Frontal cortex (tissue), 4 donors: ENCODE data around the gene RGS14. TPM values are rescaled to one million over a fixed set of nuclear protein-coding genes. Genes with fewer than 3 reads are reported as not detected.
A peak's percentile ranks its signal among the peaks of the same experiment; 100 is the strongest.

Experiments
- DNase-seq, 2 donors: peaks; one replicate each; pipeline ENCODE4 v3.0.0; 2012; ENCODE audit warnings: low spot score in 2 of 2
- FAIRE-seq: peaks from 2 replicates; lab custom pipeline; 2012; peaks lifted over from hg19 to GRCh38; lab: Jason Lieb, UNC
- total RNA-seq: library from RNA; depleted of rRNA; stranded (reverse); fragments of >200 nt; gene quantifications from one replicate; pipeline ENCODE4 v1.2.3, GENCODE V29; 2014
- donor health status: control.
- donor health status: control.
- donor health status: control.

The RGS14 gene, protein sequence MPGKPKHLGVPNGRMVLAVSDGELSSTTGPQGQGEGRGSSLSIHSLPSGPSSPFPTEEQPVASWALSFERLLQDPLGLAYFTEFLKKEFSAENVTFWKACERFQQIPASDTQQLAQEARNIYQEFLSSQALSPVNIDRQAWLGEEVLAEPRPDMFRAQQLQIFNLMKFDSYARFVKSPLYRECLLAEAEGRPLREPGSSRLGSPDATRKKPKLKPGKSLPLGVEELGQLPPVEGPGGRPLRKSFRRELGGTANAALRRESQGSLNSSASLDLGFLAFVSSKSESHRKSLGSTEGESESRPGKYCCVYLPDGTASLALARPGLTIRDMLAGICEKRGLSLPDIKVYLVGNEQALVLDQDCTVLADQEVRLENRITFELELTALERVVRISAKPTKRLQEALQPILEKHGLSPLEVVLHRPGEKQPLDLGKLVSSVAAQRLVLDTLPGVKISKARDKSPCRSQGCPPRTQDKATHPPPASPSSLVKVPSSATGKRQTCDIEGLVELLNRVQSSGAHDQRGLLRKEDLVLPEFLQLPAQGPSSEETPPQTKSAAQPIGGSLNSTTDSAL
- total RNA-seq = 7.7 TPM

DNA sequence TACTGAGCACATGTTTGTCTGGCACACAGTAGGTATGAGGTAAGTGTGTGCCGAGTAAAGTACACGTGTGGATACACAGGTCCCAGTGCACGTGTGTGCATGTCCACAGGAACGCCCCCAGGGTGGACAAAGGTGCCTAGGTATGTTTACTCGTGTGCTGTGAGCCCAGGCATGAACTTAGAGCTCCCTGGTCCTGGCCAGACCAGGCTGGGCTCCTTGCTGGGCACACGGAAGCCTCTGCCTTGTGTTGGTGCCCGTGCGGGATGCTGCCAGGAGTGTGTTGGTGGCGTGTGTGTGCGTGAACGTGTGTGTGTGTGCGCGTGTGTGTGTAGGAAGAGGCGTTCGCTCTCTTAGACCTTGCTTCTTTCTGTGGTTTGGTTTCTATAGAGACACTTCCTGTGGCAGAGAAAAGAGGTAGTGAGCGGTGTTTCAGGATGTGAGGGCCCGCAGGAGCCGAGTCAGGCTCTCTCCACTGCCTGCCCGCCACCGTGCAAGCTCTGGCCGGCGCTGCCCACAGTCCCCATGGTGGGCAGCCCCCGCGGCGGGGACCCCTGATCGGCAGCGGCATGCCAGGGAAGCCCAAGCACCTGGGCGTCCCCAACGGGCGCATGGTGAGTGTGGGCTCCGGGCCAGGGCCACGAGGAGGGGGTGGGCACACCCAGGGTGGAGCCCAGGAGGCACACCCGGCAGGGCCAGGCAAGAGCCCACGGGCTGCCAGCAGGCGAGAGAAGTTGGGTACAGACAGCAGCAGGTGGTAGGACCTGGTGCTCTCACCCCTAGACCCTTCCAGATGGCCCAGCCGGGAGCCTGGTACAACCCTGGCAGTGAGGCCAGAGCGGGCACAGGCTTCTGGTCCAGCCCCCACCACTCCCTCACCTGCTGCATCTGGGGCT lies at the start of gene RGS14:
RGS14 (plus strand) TSS at position 466 of the 893 bp plus-strand sequence; CDS start at position 567, 101 bp downstream.
- FAIRE-seq (no peak), DNase-seq (peak in 1 of 2 donors; percentile 58)

DNA sequence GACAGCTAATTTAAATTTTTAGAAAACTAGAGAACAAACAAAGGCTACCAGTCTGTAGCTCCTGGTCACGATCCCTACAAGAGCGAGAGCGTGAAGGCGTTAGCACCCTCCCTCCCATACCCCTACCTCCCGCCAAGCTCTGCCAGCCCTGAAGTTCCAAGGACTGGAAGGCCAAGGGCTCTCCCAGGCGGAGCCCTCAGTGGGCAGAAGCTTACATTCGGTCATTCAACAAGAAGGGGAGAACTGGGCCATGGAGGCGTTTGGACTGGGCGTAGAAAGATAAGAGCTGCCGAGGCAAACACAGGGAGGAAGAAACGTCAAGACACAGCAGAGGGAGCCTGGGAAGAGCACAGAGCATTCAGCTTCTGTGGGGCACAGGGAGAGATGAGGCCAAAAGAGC lies 49.0 kb upstream of the RGS14 start:
- DNase-seq = no peak
- no peak for FAIRE-seq

- DNase-seq = no peak
- FAIRE-seq = no peak
Measured at GRCh38 chr5:177309351-177310191, 48.2 kb upstream of the RGS14 start.

DNA sequence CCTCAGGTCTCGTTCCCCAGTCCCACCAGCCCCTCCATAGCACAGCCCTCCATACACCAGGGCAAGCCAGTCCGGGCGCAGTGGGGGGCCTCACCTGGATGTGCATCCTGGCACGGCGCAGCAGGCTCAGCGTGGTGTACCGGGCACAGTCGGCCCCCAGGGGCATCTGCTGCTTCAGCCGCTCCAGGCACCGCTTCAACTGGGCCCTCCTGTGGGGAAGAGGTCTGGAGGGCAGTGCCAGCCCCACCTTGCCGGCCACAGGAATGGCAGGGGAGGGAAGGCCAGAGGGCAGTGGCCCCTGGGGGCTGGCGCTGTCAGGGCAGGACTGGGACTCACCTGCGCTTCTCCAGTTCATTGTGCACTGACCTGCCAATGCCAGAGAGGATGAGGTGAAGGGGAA lies 47.4 kb upstream of the RGS14 start:
- FAIRE-seq (no peak), DNase-seq (no peak)

DNA sequence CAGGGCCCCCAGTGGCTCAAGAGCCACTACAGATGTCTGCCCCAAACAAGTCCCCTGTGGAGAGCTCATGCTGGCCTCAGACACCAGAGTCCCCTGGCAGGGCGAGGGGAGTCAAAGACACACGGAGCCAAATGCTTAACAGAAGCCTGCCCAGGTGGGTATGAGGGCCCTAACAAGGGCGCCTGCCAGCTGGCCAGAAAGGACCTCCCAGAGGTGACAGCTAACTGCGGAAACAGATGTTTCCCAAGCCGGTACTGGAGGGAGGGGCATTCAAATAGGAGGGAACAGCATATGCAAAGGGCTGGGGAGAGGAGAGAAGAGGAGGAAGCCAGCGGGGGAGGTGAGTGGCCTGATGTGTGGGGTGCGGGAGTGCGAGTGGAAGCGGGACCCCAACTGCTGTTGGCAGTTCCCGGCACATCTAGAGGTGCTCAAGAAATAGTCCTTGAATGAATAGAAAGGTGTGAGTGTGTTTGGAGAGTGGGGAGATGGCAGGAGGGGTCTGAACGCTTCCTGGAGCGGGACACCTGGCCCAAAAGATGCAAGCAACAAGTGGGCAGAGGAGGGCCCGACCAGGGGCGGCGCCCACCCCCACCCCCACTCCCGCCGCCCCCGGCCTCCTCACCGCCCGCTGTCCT lies 46.9 kb upstream of the RGS14 start:
- no peak for FAIRE-seq

DNA sequence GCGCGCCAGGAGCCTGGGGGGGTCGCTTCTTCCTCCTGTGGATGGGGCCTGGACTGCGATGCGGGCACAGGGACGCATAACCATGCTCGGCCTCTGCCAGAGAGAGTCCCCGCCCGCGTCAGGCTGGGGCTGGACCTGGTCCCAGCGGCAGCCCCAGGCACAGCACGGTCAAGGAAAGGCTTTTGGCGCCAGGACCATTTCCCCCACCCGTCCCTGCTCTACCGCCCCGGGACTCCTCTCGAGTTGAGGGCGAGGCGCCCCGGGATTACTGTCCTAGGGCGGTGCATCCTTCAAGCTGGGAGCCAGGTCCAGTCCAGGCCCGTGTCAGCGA lies 46.4 kb upstream of the RGS14 start:
- DNase-seq = no peak
- no peak for FAIRE-seq

More for the DNA sequence above, 46.9 kb upstream of the RGS14 start:
- DNase-seq = no peak

DNA sequence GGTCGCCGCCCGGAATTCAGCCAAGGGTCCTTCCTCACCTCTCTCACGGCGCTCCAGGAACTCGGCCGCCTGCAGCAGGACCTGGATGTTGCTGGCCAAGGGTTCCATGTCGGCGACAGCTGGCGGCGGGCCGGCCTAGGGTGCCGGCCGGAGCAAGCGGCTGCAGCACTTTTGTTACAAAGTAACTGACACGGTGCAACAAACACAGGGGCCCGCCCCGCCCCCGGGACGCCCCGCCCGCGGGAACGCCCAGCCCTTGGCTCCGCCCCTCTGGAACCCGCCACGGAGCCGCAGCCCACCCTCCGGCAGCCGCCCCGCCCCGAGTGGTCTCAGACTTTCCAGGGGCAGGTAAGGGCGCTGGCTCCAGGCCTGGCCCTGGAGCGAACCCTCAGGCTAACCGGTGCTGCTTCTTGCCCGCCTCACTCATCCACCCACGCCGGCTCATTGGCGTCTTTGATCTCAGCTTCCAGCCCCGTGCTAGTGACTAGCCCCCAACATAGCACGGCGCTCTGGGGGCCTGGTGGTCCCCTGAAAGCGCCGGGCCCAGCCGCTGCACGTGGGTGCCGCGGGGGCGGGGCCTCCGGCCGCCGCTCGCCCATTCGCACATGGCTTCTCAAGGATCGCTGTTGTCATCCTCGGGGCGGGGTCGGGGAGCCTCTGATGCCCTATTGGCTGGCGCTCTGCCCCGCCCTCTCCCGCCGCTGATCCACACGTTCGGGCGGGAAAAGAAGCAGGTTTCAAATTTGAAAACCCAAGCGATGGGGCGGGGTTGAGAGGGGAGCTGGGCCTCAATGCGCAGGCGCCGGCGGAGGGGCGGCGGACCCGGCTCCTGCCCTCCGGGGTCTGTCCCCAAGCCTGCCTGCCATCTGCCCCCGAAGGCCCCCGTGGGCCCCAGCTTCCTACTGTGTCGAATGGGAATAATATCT lies 45.7 kb upstream of the RGS14 start, which contains the start of gene MXD3:
MXD3 (minus strand) TSS at position 176 of the 926 bp plus-strand sequence; CDS start at position 108, 68 bp downstream.
- FAIRE-seq (no peak), DNase-seq (peak; percentile 95 to 99)

- DNase-seq = no peak
- FAIRE-seq = no peak
Measured at GRCh38 chr5:177312649-177313181, 45.0 kb upstream of the RGS14 start.

DNA sequence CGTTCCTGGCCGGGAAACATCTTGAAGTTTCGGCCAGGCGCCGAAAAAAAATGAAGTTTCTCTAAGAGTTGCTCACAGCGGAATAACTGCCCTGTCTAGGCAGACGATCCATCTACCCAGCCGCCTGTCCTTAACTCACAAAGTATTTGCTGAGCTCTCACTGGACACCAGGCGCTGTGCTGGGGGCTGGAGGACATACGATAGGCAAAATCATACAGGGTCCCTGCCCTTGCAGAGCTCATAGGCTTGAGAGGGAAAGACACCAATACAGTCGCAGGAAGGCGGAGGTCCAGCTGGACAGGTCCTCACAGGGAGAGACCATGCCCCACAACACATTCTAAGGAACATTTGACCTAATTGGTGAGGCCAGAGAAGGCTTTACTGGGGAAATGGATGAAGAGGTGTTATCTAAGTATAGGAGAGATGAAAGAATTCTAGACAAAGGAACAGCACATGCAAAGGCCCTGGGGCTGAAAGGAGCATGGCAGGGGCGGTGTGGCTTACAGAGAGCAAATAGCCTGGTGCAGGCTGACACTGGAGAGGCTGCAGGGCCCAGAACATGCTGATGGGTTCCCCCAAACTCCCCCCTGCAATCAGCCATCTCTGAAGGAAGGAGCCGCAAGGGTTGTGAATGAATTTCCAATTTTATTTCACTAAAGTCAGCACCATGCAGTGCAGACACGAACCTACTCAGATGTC lies 44.0 kb upstream of the RGS14 start:
- FAIRE-seq (no peak), DNase-seq (no peak)

DNA sequence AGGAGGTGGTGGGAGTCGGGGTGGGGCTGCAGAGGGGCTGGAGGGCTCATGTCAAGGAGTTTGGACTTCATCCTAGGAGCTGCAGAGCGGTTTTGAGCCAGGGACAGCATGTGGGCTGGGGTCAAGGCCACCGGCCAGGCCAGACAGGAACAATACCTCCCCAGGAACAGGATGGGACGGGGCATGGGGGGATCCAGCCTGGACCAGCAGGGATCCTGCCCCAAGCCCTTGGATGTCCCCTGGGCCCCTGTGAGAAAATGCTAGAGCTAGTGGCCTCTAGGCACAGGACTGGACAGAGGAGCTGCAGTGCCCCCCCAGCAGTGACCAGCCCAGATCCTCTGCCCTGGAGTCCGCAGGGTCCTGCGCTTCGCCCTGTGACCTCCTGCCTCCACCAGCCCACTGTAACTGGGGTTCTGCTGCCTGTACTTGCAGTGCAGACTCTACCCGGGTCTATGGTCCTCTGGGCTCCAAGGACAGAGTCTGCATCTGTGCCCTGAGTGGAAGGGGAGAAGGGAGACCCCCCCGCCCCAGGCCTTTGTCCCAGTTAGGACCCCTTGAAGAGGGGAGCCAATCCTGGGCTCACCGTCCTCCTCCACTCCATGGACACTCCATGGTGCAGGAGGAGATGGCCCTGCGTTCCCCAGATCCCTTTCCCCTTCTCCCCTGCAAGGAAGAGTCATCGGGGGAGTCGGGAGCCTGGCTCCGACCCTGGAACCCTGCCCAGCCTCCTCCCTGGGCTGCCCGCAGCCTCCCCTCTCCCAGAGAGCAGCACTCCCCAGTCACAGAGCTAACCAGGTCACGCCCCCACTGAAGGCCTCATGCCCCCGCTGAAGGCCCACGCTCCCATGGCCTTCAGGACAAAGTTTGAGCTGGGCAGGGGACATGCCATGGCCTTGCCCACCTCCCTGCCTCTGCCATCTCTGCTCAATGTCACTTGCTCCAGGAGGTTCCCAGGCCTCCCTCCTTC lies 43.1 kb upstream of the RGS14 start:
- no peak for FAIRE-seq
- DNase-seq = no peak

GRCh38 chr5:177315411-177315810 lies 42.3 kb upstream of the RGS14 start:
- FAIRE-seq = no peak
- DNase-seq = no peak

GRCh38 chr5:177316005-177316404 lies 41.7 kb upstream of the RGS14 start:
- FAIRE-seq = no peak
- no peak for DNase-seq

DNA sequence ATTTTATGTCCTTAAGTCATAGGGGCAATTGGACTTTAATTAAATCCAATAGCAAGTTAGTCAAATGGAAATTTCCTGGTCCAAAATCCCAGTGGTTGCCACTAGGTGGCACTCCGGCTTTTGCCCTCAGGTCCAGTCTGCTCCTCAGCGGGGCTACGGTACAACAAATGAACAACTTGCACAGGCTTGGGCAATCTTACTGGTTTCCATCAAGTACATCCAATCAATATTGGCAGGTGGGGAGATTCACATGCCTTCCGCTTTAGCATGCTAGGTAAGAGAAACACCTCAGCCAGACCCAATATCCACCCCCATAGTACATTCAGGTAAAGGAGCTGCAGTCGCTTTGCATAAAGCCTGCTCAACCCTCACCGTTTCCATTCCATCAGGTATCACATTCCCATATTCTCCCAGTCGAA lies 39.8 kb upstream of the RGS14 start:
- DNase-seq (peak in 1 of 2 donors; percentile 74), FAIRE-seq (no peak)

DNA sequence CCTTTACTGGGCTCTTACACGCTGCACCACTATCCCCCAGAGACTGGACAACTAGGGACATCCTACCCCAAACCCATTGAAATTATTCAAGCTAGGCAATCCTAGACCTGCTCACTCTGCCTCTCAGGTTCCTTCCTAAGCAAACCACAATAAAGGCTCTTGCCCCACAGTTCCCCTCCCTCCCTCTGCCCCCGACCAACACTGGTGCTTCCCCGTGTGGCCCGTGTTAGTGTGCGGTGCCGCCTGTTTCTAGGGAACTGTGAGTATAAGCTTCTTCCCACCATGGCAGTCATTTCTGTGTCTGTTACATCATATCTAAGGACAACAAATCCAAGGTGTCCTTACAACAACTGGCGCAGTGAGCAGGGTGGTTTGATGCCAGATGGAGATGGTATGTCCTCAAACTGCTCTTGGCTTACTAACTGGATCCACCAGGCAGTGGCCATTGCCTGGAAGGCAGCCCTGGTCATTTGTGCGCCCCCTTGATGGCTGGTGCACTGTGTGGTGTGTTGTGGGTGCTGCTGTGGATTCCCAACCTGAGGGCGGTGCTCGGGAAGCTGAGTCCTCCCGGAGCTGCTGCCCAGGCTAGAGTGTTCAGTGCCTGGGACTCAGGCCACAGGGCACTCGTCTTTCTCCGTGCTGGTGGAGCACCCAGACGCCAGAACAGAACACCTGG lies 37.7 kb upstream of the RGS14 start:
- no peak for FAIRE-seq
- no peak for DNase-seq

DNA sequence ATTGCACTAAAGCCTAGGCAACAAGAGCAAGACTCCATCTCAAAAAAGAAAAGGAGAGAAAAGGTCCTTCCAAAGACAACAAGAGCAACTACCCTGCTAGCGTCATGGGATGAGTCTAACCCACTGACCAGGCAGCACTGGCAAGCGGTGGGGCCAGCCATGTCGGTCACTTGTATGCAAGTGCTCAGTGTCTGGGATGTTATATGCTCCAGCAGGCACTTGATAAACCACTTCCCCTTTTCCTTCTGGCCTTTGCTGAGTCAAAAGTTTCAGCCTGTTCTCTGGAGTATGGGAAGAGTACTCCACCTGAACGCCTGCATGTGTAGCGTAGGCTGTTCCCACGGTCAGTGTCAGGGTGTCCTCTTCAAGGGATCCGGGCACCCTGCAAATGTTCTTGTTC lies 36.8 kb upstream of the RGS14 start:
- FAIRE-seq (no peak), DNase-seq (no peak)
